SU-DHL-6 (cell line): Measurements from ENCODE around the gene CLCA4.

Source experiments
- H2AFZ ChIP-seq: fragments of 200-600 bp; sonication (generic); 2 replicates; pipeline ENCODE4 v1.6.1; 2014; ENCODE audit warnings: low read depth, mild to moderate bottlenecking, moderate library complexity, mixed read lengths, antibody characterized with exemption, low read length; ENCODE audit not compliant: severe bottlenecking
- H3F3A ChIP-seq: fragments of 200-600 bp; shearing (Covaris generic); 2 replicates; pipeline ENCODE4 v1.6.0; 2016; ENCODE audit warnings: antibody characterized with exemption, mild to moderate bottlenecking; ENCODE audit not compliant: insufficient read depth
- H3K27ac ChIP-seq: fragments of 200-600 bp; sonication (generic); 2 replicates; pipeline ENCODE4 v1.5.1; 2016; ENCODE audit warnings: low read depth, mild to moderate bottlenecking, low read length, moderate library complexity, mixed read lengths
- H3K27me3 ChIP-seq: fragments of 200-600 bp; sonication (generic), shearing (Covaris generic); 2 replicates; pipeline ENCODE4 v1.6.0; 2014; ENCODE audit warnings: mild to moderate bottlenecking, low read length
- H3K36me3 ChIP-seq: fragments of 200-600 bp; sonication (generic); 2 replicates; pipeline ENCODE4 v1.6.1; 2014; ENCODE audit warnings: mild to moderate bottlenecking, low read length, mixed read lengths
- H3K4me2 ChIP-seq: fragments of 300-600, 200-600 bp; shearing (Covaris generic), sonication (generic); 2 replicates; pipeline ENCODE4 v1.6.0; 2014; ENCODE audit warnings: low read length, low read depth, mild to moderate bottlenecking; ENCODE audit not compliant: poor library complexity, severe bottlenecking
- H3K4me3 ChIP-seq: fragments of 200-600 bp; sonication (generic); 2 replicates; pipeline ENCODE4 v1.5.1; 2014; ENCODE audit warnings: antibody characterized with exemption, low read length, mild to moderate bottlenecking, mixed read lengths; ENCODE audit not compliant: insufficient read depth, poor library complexity, severe bottlenecking
- H3K79me2 ChIP-seq: fragments of 200-600 bp; sonication (generic); 2 replicates; pipeline ENCODE4 v1.6.1; 2014; ENCODE audit warnings: mild to moderate bottlenecking, low read length, moderate library complexity; ENCODE audit not compliant: insufficient read depth
- H3K9ac ChIP-seq: fragments of 200-600 bp; sonication (generic); 2 replicates; pipeline ENCODE4 v1.7.0; 2014; ENCODE audit warnings: mild to moderate bottlenecking, low read length
- H3K9me2 ChIP-seq: fragments of 200-600 bp; sonication (generic); replicated peaks from 2 replicates; pipeline ENCODE4 v1.6.1; 2014; ENCODE audit warnings: low read length; ENCODE audit not compliant: insufficient read depth
- H3K9me3 ChIP-seq: fragments of 200-600 bp; sonication (generic); 2 replicates; pipeline ENCODE4 v1.6.1; 2014; ENCODE audit warnings: low read length, mixed read lengths; ENCODE audit not compliant: insufficient read depth
- H4K20me1 ChIP-seq: fragments of 200-600 bp; sonication (generic); 2 replicates; pipeline ENCODE4 v1.6.1; 2014; ENCODE audit warnings: low read depth, mild to moderate bottlenecking, antibody characterized with exemption, low read length, moderate library complexity, mixed read lengths
- CTCF ChIP-seq: fragments of 200-600 bp; sonication (generic); IDR thresholded peaks from one replicate; pipeline ENCODE4 v1.5.1; 2017; ENCODE audit warnings: antibody characterized with exemption, mild to moderate bottlenecking, low read length, moderate library complexity; ENCODE audit not compliant: insufficient read depth, poor library complexity, severe bottlenecking
- EZH2phosphoT487 ChIP-seq: fragments of 200-600 bp; sonication (generic), shearing (Covaris generic); conservative IDR thresholded peaks from 2 replicates; pipeline ENCODE4 v1.6.1; 2018; ENCODE audit warnings: mild to moderate bottlenecking, antibody characterized with exemption, low read length, moderate library complexity, mixed read lengths

The CLCA4 gene

GRCh38 chr1:86503406-86504136 lies 43.3 kb upstream of the CLCA4 start:
- Histone ChIP-seq H2AFZ (no peak overlapping the region), H3K9ac (no peak overlapping the region), H3K79me2 (no peaks in the 10 kb centered on the region), H4K20me1 (no peaks in the 10 kb centered on the region), H3K4me2 (no peak overlapping the region), H3K9me2 (no peaks in the 10 kb centered on the region), H3K27ac (no peak overlapping the region), H3F3A (no peaks in the 10 kb centered on the region), H3K4me3 (no peak overlapping the region), H3K36me3 (no peaks in the 10 kb centered on the region), H3K9me3 (no peaks in the 10 kb centered on the region), H3K27me3 (no peaks in the 10 kb centered on the region)
- no peak for TF ChIP-seq CTCF
- TF ChIP-seq EZH2phosphoT487, result no peak

GRCh38 chr1:86504137-86504479 lies 42.8 kb upstream of the CLCA4 start:
- H3K27me3 ChIP-seq, result no peaks in the 10 kb centered on the region

GRCh38 chr1:86504895-86505563 lies 41.8 kb upstream of the CLCA4 start:
- TF ChIP-seq CTCF (no peak), EZH2phosphoT487 (no peak)
- H3K27ac ChIP-seq, result no peak overlapping the region

More at GRCh38 chr1:86504137-86504479, 42.8 kb upstream of the CLCA4 start:
- no peaks in the 10 kb centered on the region for H3K36me3 ChIP-seq
- no peaks in the 10 kb centered on the region for H3K79me2 ChIP-seq
- H3K9me2 ChIP-seq, result no peaks in the 10 kb centered on the region
- no peak overlapping the region for H3K9ac ChIP-seq
- no peak overlapping the region for H3K4me2 ChIP-seq
- no peak overlapping the region for H3K27ac ChIP-seq
- H3K4me3 ChIP-seq, result no peak overlapping the region
- no peaks in the 10 kb centered on the region for H3K9me3 ChIP-seq
- H3F3A ChIP-seq, result no peaks in the 10 kb centered on the region
- TF ChIP-seq CTCF (no peak), EZH2phosphoT487 (no peak)
- H2AFZ ChIP-seq, result no peak overlapping the region
- no peaks in the 10 kb centered on the region for H4K20me1 ChIP-seq

More at GRCh38 chr1:86504895-86505563, 41.8 kb upstream of the CLCA4 start:
- Histone ChIP-seq H3K4me2 (no peak overlapping the region), H2AFZ (no peak overlapping the region), H3K27me3 (no peaks in the 10 kb centered on the region), H3K9me2 (no peaks in the 10 kb centered on the region), H3K36me3 (no peaks in the 10 kb centered on the region), H3K9me3 (no peaks in the 10 kb centered on the region), H3K79me2 (no peaks in the 10 kb centered on the region), H3K9ac (no peak overlapping the region), H3K4me3 (no peak overlapping the region), H4K20me1 (no peaks in the 10 kb centered on the region), H3F3A (no peaks in the 10 kb centered on the region)
